IPS-18c (cell line): ENCODE results near the gene IPPK.

Source experiments
- H3K4me3 ChIP-seq: 2 replicates; pipeline ENCODE4 v1.7.0; 2013; ENCODE audit warnings: low read depth, mild to moderate bottlenecking, low read length, moderate library complexity; ENCODE audit not compliant: insufficient read depth
- H3K9me3 ChIP-seq: one replicate; pipeline ENCODE4 v1.6.1; 2013; ENCODE audit warnings: mild to moderate bottlenecking, low read length, moderate library complexity; ENCODE audit not compliant: control insufficient read depth, insufficient read depth

The IPPK gene, protein sequence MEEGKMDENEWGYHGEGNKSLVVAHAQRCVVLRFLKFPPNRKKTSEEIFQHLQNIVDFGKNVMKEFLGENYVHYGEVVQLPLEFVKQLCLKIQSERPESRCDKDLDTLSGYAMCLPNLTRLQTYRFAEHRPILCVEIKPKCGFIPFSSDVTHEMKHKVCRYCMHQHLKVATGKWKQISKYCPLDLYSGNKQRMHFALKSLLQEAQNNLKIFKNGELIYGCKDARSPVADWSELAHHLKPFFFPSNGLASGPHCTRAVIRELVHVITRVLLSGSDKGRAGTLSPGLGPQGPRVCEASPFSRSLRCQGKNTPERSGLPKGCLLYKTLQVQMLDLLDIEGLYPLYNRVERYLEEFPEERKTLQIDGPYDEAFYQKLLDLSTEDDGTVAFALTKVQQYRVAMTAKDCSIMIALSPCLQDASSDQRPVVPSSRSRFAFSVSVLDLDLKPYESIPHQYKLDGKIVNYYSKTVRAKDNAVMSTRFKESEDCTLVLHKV

DNA sequence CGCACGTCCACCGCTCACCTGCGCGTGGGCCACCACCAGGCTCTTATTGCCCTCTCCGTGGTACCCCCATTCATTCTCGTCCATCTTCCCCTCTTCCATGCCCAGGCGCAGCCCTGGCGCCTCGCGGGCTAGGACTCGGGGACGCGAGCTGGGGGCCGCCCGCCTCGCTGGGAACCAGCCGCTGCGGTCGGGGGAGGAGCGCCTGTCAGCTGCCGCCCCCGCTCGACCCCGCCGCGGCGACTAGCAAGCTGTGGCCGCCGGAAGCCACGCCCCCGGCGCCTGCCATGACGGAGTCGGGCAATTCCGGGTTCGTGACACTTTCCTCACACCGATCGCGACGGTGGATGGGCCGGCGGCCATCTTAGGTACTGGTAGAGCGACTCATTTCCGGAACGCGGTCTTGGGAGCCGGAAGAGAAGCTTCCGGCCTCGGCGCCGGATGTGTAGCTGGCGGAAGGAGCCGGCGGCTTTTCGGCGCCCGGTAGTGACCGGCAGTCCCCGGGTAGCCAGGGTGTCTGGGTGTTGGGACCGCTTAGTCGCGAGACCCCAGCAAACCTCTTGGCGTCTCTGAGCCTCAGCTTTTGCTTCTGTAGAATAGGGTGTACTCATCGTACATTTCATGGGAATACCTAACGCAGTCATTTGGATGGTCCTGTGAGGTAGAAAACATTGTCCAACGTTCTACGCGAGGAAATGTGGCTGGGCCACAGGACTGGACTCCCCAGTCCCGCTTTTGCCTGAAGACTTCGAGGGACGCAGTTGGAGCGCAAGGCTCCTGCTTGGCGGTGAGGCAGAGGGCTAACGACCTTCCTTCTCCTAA lies at the start of gene IPPK:
IPPK (minus strand) TSS at position 242 of the 819 bp plus-strand sequence; CDS start at position 99, 143 bp downstream.
- H3K4me3 ChIP-seq = peak within 1 kb of the TSS; percentile 99
- no peaks in the 10 kb centered on the region for H3K9me3 ChIP-seq

DNA sequence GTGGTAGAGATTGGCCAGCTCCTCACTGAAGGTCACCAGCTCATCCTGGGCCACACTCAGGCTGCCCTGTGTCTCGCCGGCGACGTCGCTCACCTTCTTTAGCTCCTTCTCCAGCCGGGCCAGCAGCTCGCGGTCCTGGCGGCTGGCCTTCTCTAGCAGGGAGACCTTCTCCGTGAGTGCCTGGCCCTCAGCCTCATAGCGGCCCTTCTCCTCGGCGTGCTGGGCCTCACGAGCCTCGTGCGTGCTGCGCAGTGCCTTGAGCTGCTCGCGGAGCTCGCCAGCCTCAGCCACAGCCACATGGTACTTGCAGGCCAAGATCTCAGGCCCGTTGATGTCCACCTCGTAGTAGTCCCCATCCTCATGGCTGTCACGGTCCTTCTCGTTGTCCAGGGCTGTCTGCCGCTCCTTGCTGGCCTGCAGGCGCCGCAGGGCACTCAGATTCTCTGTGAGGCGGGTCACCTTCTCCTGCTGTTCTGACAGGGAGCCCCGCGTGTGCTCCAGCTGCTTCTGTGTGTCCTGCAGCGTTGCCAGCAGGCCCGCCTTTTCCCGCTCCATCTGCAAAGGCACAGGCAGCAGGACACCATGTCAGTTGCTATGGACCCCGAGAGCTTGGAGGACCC lies 49.2 kb upstream of the IPPK start:
- Histone ChIP-seq H3K4me3 (no peak overlapping the region), H3K9me3 (no peaks in the 10 kb centered on the region)

DNA sequence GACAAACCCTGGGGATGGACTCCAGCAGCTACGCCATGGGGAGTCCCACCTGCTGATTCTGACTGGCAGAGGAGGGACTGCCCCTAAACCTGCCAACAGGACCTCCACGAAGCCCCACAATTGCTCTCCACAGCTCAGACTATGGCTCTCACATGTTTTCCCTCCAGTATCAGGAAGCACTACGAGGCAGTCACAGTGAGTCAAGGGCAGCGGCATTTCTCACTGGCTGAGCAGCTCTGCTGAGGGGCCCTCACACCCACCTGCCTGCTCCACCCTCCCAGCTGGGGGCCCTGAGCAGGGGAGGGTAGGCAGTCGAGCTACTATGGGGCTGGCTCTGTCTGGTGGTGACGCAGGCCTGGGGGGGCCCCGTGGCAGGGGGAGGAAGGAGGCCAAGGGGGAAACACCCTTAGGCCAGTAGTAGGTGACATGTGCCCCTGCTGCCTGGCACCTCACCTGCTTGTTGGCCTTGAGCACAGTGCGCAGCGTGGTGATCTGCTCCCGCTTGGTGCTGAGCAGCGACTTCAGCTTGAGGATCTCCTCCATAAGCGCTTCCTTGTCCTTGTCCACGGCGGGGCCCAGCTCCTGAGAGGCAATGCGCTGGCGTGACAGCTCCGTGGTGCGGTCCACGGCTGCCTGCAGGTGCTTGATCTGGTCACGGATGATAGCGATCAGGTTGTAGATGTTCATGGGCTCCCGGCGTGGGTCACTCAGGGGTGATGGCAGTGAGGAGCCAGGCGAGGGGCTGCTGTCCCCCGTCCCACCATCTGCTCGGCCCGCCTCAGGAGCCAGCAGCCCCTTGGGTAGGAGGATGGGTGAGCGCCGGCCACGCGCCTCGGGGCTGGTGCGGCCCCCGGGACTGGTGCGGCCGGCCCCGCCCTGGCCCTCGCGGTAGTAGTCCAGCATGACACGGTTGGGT lies 48.4 kb upstream of the IPPK start:
- no peaks in the 10 kb centered on the region for H3K9me3 ChIP-seq
- H3K4me3 ChIP-seq = no peak overlapping the region

DNA sequence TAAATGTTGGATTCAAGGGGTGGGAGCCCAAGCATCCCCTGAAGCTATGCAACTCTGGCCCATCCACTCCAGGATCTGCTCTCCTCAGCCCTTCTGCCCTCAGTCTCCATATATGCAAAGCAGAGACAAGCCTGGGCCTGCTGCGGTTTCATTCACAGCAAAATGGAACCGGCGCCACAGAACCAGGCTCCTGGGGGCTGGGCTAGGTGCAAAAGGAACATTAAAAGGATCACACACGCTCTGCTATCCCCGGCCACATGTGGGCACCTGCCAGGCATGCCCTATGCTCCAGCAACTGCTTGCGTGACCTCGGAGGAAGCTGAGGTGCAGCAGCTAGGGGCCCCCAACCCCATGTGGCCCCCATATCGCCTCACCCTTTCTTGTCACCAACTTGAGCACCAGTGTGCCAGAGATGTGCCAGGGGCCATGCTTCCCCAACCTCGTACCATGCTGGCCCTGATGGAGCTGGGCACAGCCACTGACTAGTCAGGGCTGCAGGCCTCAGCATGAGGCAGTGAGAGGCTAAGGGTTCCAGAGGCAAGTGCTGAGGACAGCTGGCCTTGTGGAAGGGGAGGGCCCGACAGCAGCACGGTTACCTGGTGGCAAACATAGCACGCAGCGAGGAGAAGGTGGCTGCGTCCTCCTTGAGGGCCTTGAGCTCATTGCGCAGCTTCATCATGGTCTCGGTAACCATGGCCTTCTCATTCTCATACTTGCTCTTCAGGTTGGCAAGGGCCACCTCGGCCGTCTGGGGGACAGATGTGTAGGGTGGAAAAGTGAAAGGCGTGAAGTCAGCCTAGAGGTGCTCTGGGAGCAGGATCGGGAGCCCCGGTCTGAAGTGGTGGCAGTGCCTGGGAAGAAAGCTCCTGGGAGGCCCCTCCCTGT lies 47.5 kb upstream of the IPPK start:
- H3K9me3 ChIP-seq = no peaks in the 10 kb centered on the region
- H3K4me3 ChIP-seq = no peak overlapping the region

DNA sequence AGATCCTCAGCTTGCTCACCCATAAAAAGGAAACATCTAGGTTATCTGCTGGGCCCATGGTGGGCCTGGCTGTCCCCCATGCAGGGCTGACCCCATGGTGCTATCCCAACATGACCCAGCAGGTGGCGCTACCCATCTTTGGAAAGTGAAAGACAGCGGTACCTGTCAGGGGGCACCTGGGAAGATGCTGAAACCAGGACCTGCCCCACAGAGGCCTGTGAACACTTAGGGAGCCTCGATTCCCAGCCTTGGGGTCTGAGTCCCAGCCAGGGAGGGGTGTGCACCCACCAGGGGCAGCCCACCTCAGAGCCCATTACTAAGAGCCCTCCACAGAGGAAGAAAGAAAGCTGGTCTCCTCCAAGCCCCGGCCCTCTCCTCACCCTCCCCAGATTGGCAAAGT lies 46.6 kb upstream of the IPPK start:
- Histone ChIP-seq H3K4me3 (no peak overlapping the region), H3K9me3 (no peaks in the 10 kb centered on the region)

DNA sequence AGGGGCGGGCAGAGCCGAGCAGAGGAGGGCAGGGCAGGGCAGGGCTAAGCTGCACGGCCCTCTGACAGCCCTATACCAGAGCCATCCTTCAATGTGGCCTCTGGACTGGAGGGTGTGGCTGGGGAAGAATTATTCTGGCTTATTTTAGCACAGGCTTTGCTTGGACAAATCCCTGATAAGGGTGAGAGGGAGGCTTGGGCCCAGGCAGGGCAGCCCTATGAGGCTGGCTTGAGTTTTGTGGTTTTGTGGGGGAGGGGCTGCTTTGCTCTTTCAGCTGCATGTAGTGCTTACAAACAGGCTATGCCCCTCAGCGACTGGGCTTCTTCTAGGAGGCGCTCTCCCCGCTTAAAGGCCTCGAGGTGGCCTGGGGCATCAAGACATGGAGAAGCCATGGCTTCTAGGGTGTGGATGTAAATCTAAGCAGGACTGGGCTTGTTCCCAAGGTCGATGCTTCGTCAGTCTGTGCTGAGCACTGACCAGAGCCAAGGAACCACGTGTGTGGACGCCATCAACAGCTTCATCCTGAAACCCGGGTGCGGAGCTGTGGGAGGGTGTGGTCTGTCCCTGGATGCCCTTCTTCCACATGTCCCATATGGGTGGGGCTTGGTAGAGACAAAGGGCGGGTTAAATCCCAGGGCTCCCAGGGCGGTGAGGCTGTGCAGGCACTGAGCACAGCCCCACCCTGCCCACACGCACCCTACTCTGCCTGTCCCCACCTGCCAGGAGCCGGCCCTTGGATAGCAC lies 45.7 kb upstream of the IPPK start:
- H3K9me3 ChIP-seq = no peaks in the 10 kb centered on the region

DNA sequence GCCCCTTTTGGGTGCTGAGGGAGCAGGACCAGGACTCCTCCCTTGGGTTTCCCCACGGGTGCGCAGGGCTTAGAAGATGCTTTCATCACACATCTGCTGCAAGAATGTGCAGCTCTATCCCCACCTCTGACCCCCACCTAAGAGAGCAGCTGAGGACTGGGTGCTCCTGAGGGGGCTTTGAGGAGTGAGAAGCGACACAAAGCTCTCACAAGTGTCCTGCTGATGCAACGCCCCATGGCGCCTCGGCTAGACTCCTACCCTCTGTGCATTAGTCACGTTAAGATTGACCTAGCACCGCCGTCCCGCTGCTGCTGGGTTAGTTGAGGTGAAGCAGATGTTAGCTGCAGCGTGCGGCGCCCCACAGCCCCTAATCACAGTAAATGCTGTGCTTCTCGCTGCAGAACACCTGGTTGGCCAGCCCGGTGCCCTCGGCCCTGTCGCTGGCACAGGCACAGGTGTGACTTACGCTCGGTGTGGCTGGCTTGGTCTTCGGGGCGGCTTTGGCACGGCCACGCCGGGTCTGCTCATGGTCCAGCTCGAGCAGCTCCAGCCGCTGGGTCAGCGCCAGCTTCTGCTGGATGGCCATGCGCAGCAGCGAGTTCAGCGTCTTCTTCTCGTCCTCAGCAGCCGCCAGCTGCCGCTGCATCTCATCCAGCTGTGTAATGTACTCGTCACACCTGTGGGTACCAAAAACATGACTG lies 45.0 kb upstream of the IPPK start:
- no peak overlapping the region for H3K4me3 ChIP-seq
- no peaks in the 10 kb centered on the region for H3K9me3 ChIP-seq

More for the DNA sequence above, 45.7 kb upstream of the IPPK start:
- H3K4me3 ChIP-seq = no peak overlapping the region

DNA sequence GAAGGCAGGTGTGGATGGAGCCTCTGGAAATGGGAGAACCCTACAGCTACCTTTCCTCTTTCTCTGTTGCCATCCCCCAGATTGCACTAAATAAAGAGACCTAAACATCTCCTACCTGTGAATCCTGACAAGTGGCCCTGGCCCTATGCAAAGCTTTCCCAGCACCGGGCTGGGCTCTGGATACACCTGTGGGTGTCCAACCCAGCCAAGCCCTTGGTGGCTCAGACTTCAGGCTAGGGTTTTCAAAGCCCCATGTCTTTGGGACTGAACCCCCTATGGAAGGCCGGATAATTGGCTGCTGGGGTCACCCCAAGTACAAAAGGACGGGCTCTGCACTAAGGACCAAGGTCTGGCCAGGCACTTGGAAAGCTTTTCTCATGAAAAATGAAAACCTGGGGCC lies 44.1 kb upstream of the IPPK start:
- no peaks in the 10 kb centered on the region for H3K9me3 ChIP-seq
- H3K4me3 ChIP-seq = no peak overlapping the region

DNA sequence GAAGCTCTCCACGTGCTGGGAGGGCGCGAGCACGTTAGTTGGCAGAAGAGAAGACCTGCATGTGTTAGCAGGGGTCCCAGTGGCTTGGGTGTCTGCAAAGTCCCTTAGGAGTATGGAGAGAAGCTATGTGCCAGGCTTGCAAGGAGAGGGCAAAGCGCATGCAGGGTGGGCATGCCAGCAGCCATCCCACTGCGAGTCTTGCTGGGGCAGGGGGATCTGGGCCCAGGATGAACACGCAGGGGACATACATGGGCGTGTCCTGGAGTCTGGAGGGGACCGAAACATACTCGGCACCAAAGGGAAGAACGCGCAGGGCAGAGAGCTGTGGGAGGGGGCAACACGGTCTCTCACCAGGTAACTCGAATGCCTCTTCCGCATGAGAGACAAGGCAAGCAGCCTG lies 43.6 kb upstream of the IPPK start:
- no peak overlapping the region for H3K4me3 ChIP-seq
- no peaks in the 10 kb centered on the region for H3K9me3 ChIP-seq

DNA sequence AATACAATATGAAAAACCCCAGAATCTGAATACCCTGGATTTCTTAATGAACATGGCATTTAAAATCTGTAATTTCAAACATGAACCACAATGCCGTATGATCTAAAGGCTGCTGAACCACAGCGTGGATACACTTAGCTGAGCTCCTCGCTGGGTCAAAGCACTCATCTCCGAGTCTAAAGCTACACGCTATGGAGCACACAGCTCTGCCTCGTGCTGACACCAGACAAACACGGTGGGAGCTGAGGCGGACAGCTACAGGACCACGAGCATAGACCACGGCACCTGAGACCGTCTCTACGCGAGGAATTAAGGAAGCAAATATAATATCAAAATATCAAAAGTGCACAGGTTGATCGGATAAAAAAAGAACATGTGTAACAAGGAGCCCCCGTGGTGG lies 42.8 kb upstream of the IPPK start:
- Histone ChIP-seq H3K4me3 (no peak overlapping the region), H3K9me3 (no peaks in the 10 kb centered on the region)

DNA sequence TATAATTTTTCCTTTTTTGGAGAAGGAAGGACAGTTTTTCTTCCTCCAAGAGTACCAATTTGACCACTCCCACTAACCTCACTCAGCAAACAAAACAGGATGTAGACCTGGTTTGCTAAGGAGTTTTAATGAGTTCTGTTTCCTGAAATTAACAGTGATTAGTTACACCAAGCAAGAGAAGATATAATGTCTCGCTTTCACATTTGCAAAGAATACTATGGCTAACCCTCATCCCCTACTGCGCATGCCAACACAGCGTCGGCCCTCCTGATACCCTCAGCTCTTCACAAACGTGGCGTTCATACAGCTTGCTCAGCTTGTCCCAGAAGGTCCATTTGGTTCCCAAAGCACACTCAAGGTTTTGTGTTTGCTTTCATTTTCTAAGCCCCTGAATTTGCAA lies 41.9 kb upstream of the IPPK start:
- Histone ChIP-seq H3K9me3 (no peaks in the 10 kb centered on the region), H3K4me3 (no peak overlapping the region)

DNA sequence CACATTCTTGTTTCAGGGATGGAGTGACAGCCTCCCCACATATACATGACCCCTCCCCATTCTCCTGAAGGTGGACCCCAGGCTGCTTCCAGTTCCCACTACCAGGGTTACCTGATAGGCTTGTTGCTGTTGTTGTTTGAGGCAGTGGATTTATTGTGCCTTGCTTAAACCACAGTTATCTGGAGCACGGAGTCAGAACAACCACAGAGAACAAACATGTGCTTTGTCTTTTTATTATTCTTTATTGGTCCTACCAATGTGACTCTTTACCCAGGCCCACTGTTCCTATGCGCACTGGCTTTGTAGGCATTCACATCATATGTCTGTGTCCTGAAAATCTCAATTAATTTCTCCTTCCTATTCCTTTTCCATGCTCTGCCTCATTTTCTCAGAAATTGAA lies 41.2 kb upstream of the IPPK start:
- Histone ChIP-seq H3K9me3 (no peaks in the 10 kb centered on the region), H3K4me3 (no peak overlapping the region)

DNA sequence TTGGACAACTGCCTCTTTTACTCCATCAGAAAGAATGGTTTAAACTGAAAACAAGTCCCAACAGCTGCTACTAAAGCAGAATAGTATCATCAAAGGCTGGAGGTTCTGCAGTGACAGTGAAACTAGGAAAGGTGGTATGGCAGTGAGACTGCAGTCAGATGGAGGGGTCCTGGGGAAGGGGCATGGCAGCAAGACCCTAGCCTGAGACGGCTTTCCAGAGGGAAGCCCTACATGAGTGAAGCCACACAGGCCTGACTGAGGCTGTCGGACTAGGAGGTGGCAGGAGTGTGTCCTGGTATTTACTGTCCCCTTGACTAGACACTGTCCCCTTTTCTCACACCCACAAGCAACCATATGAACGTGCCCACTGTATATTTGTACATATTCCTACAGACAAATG lies 40.4 kb upstream of the IPPK start:
- H3K9me3 ChIP-seq = no peaks in the 10 kb centered on the region

DNA sequence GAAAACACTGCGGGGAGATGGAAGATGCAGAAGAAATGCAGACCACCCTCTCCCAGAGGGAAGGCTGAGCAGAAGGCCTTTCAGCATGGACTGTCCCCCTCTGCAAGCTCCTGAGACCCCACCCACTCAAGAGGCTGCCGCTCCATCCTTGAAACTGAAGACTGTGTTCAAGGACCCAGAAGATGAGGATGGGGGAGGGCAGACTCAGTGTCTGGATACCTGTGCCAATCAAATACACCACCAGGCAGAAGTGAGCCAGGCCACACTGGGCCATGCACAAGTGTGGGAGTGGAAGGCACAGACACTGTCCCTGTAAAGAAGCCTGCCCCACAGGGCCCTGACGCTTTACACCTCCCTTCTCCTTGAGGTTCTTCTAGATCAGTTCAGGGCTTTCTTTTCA lies 40.0 kb upstream of the IPPK start:
- Histone ChIP-seq H3K9me3 (no peaks in the 10 kb centered on the region), H3K4me3 (no peak overlapping the region)

More for the DNA sequence above, 40.4 kb upstream of the IPPK start:
- H3K4me3 ChIP-seq = no peak overlapping the region

DNA sequence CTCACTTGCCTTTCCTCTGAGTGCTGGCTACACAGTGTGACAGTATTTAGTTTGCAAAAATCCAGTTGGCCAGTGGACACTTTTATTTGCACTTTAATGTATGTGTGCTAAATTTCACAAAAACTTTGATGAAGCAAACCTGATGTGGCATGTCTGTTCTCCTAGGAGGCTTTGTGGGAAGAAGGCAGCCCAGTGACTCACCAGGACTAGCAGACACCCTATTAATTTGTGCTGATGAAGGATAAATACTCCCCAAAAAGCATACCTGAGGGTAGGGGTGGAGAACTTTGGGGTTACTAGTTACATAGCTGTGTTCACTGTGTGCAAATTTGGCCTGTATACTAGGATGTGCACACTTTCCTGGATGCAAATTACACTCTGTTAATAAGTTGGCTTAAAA lies 39.3 kb upstream of the IPPK start:
- no peak overlapping the region for H3K4me3 ChIP-seq
- no peaks in the 10 kb centered on the region for H3K9me3 ChIP-seq
